Activated naive CD8-positive, alpha-beta T cell treated with anti-CD3 and anti-CD28 coated beads, Interleukin-2, amount 50 U/mL, for 16 hours (primary cell): ENCODE measurements around the gene PDF.

Experiments used
- DNase-seq: peaks from one replicate; pipeline ENCODE4 v3.0.0-alpha.2; 2020; ENCODE audit warnings: low read depth, low spot score

PDF gene

GRCh38 chr16:69339289-69340094 is 9.1 kb upstream of the PDF start, which contains the start of the genes COG8 and NIP7:
Gene COG8 (minus strand): TSS chr16:69339564. CDS start chr16:69339552, 12 bp downstream.
Gene NIP7 (plus strand): TSS chr16:69339772. CDS start chr16:69339830, 58 bp downstream.
- DNase-seq = peak; percentile 88

- no peak for DNase-seq
Measured at GRCh38 chr16:69338557-69339288, 8.3 kb upstream of the PDF start.

- no peak for DNase-seq
Measured at GRCh38 chr16:69334696-69335095, 4.3 kb upstream of the PDF start.

GRCh38 chr16:69329369-69330285 is 761 bp downstream of the PDF start:
- DNase-seq = no peak

GRCh38 chr16:69328854-69329316 is 1.5 kb downstream of the PDF start:
- no peak for DNase-seq

GRCh38 chr16:69327585-69328310 is 2.6 kb downstream of the PDF start:
- no peak for DNase-seq

GRCh38 chr16:69326172-69326873 is 4.1 kb downstream of the PDF start:
- DNase-seq = no peak

- DNase-seq = no peak
Measured at GRCh38 chr16:69325784-69326171, 4.6 kb downstream of the PDF start.

GRCh38 chr16:69324585-69325253 is 5.7 kb downstream of the PDF start:
- DNase-seq = no peak

GRCh38 chr16:69324013-69324531 is 6.3 kb downstream of the PDF start:
- DNase-seq = no peak

- DNase-seq = no peak
Measured at GRCh38 chr16:69323415-69323814, 7.0 kb downstream of the PDF start.

GRCh38 chr16:69322343-69322742 is 8.0 kb downstream of the PDF start:
- no peak for DNase-seq

GRCh38 chr16:69321080-69321479 is 9.3 kb downstream of the PDF start:
- DNase-seq = no peak

GRCh38 chr16:69320740-69321073 is 9.7 kb downstream of the PDF start:
- DNase-seq = no peak

GRCh38 chr16:69319826-69320739 is 10.3 kb downstream of the PDF start:
- no peak for DNase-seq

GRCh38 chr16:69319381-69319780 is 11.0 kb downstream of the PDF start:
- DNase-seq = no peak

- no peak for DNase-seq
Measured at GRCh38 chr16:69318911-69319289, 11.5 kb downstream of the PDF start.

- no peak for DNase-seq
Measured at GRCh38 chr16:69318177-69318910, 12.0 kb downstream of the PDF start.
